CD14-positive monocyte (primary cell): Measurements from ENCODE around the gene MX2. TPM values are rescaled to one million over a fixed set of nuclear protein-coding genes. Genes with fewer than 3 reads are reported as not detected.

Experiments used
- DNase-seq, 3 donors: peaks; one replicate each; pipeline ENCODE4 v3.0.0-alpha.2; 2011 to 2022
- H2AFZ ChIP-seq: 2 replicates; pipeline ENCODE4 v1.6.0; 2012; ENCODE audit warnings: mild to moderate bottlenecking, low read depth, low read length, inconsistent platforms; ENCODE audit not compliant: insufficient read depth, poor library complexity, severe bottlenecking
- H3K27ac ChIP-seq, 2 donors: 1 replicate in 1 of 2; 2 replicates in 1 of 2; pipeline ENCODE4 v1.5.1; 2012 to 2013; ENCODE audit warnings: low read length in 2 of 2, control low read depth in 1 of 2, inconsistent platforms in 1 of 2, low read depth in 1 of 2, mild to moderate bottlenecking in 1 of 2
- H3K27me3 ChIP-seq, 2 donors: one replicate each; pipeline versions ENCODE4 v1.6.0 to v1.6.1; 2011 to 2013; ENCODE audit warnings: low read length in 2 of 2; ENCODE audit not compliant: control insufficient read depth in 2 of 2, insufficient read depth in 2 of 2
- H3K36me3 ChIP-seq, 2 donors: replicated peaks in 1 of 2; 1 replicate in 1 of 2; 2 replicates in 1 of 2; pipeline versions ENCODE4 v1.5.1 to v1.6.1; 2012 to 2013; ENCODE audit warnings: low read length in 2 of 2, control low read depth in 1 of 2, inconsistent platforms in 1 of 2, mild to moderate bottlenecking in 1 of 2; ENCODE audit not compliant: insufficient read depth in 2 of 2, control insufficient read depth in 1 of 2
- H3K4me1 ChIP-seq, 2 donors: 1 replicate in 1 of 2; 2 replicates in 1 of 2; pipeline versions ENCODE4 v1.5.1 to v1.6.1; 2012 to 2013; ENCODE audit warnings: low read length in 2 of 2, control low read depth in 1 of 2, inconsistent platforms in 1 of 2, mild to moderate bottlenecking in 1 of 2, moderate library complexity in 1 of 2; ENCODE audit not compliant: insufficient read depth in 2 of 2, control insufficient read depth in 1 of 2
- H3K4me2 ChIP-seq: replicated peaks from 2 replicates; pipeline ENCODE3; 2012; ENCODE audit warnings: low read length, moderate library complexity, mild to moderate bottlenecking; ENCODE audit not compliant: poor library complexity, severe bottlenecking; ENCODE audit errors: extremely low read depth
- H3K4me3 ChIP-seq, 3 experiments: fragments of 200-600 bp in 1 of 3; sonication (generic) in 1 of 3; replicated peaks in 1 of 3; 1 replicate in 2 of 3; 2 replicates in 1 of 3; pipeline ENCODE4 v1.5.1; 2011 to 2013; ENCODE audit warnings: low read length in 3 of 3, mild to moderate bottlenecking in 3 of 3, control low read depth in 2 of 3, low read depth in 2 of 3, inconsistent platforms in 1 of 3, moderate library complexity in 1 of 3
- H3K79me2 ChIP-seq: 2 replicates; pipeline ENCODE4 v1.6.0; 2012; ENCODE audit warnings: mild to moderate bottlenecking, control low read depth, inconsistent platforms, low read length, moderate library complexity; ENCODE audit not compliant: insufficient read depth
- H3K9ac ChIP-seq: 2 replicates; pipeline ENCODE4 v1.6.0; 2017; ENCODE audit warnings: low read length, mild to moderate bottlenecking; ENCODE audit not compliant: insufficient read depth, poor library complexity, severe bottlenecking
- H3K9me3 ChIP-seq, 2 donors: replicated peaks in 1 of 2; 1 replicate in 1 of 2; 2 replicates in 1 of 2; pipeline versions ENCODE4 v1.5.1 to v1.6.1; 2012 to 2013; ENCODE audit warnings: low read length in 2 of 2, control low read depth in 1 of 2; ENCODE audit not compliant: control insufficient read depth in 1 of 2, insufficient read depth in 1 of 2
- H4K20me1 ChIP-seq: 2 replicates; pipeline ENCODE4 v1.6.0; 2012; ENCODE audit warnings: mild to moderate bottlenecking, low read length, control low read depth, moderate library complexity; ENCODE audit not compliant: insufficient read depth
- H3K27ac Mint-ChIP-seq, 7 donors: one replicate each; pipeline ENCODE4 v1.8.0; 2020; ENCODE audit warnings: mild to moderate bottlenecking in 7 of 7, mixed read lengths in 7 of 7, moderate library complexity in 6 of 7, inconsistent platforms in 2 of 7
- H3K27me3 Mint-ChIP-seq, 3 donors: one replicate each; pipeline ENCODE4 v1.8.0; 2021 to 2022; ENCODE audit warnings: low read depth in 3 of 3, mild to moderate bottlenecking in 3 of 3, mixed read lengths in 3 of 3, moderate library complexity in 3 of 3, inconsistent platforms in 1 of 3
- H3K36me3 Mint-ChIP-seq, 2 donors: one replicate each; pipeline ENCODE4 v1.8.0; 2020; ENCODE audit warnings: mixed read lengths in 2 of 2, inconsistent platforms in 1 of 2, mild to moderate bottlenecking in 1 of 2
- H3K4me1 Mint-ChIP-seq: one replicate; pipeline ENCODE4 v1.8.0; 2020; ENCODE audit warnings: mild to moderate bottlenecking, mixed read lengths
- H3K4me3 Mint-ChIP-seq, 2 donors: one replicate each; pipeline ENCODE4 v1.8.0; 2020; ENCODE audit warnings: mild to moderate bottlenecking in 2 of 2, mixed read lengths in 2 of 2, moderate library complexity in 1 of 2
- H3K9me3 Mint-ChIP-seq, 7 donors: one replicate each; pipeline ENCODE4 v1.8.0; 2020 to 2022; ENCODE audit warnings: mixed read lengths in 7 of 7, mild to moderate bottlenecking in 6 of 7, moderate library complexity in 6 of 7, inconsistent platforms in 2 of 7
- WGBS: methylation state at CpG from one replicate; pipeline ENCODE4 v1.1.5; 2013; ENCODE audit warnings: missing lambda C conversion rate; ENCODE audit not compliant: insufficient coverage; 5-methylcytosine and 5-hydroxymethylcytosine counted together
- intact Hi-C, 2 donors: fragments of 100-400 bp; cut with micrococcal nuclease; formaldehyde crosslinking; loops; one replicate each; pipeline versions ENCODE4 v1.15.0 to v1.15.1; 2023
- polyA plus RNA-seq, 3 donors: library from polyadenylated mRNA; depleted of rRNA in 1 of 3; unstranded in 2 of 3; stranded (reverse) in 1 of 3; fragments of 300-500 nt in 2 of 3; fragments of >200 nt in 1 of 3; fragmentation: Illumina TruSeq in 2 of 3; gene quantifications; 1 replicate in 2 of 3; 2 replicates in 1 of 3; pipeline ENCODE4 v1.2.3, GENCODE V29; 2012 to 2021
- TF ChIP-seq, protein P1 (sequence below): fragments of 200-600 bp; IDR thresholded peaks from one replicate; pipeline ENCODE4 v1.8.0; 2022; ENCODE audit warnings: antibody characterized with exemption, mild to moderate bottlenecking

Gene MX2
- polyA plus RNA-seq, 3 donors, result 43.1 to 79.4 (median 50.3) TPM

- Histone ChIP-seq H3K79me2 (no peaks in the 10 kb centered on the region), H3K27ac (no peak overlapping the region), H3K4me2 (no peak overlapping the region), H2AFZ (no peak overlapping the region), H3K27me3 (no peaks in the 10 kb centered on the region), H3K9ac (no peak overlapping the region), H3K4me3 (no peak overlapping the region), H4K20me1 (no peaks in the 10 kb centered on the region), H3K36me3 (no peaks in the 10 kb centered on the region), H3K9me3 (peaks cover 0 to 3% of the 10 kb centered on the region in 2 donors), H3K4me1 (no peaks in the 10 kb centered on the region)
- no peaks in the 10 kb centered on the region for H3K4me1 Mint-ChIP-seq
- intact Hi-C loops, result no loop called here
- H3K9me3 Mint-ChIP-seq, result peaks cover 2 to 11% (median 4%) of the 10 kb centered on the region in 7 donors
- peaks cover 5 to 8% (median 8%) of the 10 kb centered on the region in 3 donors for H3K27me3 Mint-ChIP-seq
- no peak overlapping the region for H3K27ac Mint-ChIP-seq
- 80% methylated on average over 1 of the region's 4 CpGs for WGBS
- TF ChIP-seq, protein P1, sequence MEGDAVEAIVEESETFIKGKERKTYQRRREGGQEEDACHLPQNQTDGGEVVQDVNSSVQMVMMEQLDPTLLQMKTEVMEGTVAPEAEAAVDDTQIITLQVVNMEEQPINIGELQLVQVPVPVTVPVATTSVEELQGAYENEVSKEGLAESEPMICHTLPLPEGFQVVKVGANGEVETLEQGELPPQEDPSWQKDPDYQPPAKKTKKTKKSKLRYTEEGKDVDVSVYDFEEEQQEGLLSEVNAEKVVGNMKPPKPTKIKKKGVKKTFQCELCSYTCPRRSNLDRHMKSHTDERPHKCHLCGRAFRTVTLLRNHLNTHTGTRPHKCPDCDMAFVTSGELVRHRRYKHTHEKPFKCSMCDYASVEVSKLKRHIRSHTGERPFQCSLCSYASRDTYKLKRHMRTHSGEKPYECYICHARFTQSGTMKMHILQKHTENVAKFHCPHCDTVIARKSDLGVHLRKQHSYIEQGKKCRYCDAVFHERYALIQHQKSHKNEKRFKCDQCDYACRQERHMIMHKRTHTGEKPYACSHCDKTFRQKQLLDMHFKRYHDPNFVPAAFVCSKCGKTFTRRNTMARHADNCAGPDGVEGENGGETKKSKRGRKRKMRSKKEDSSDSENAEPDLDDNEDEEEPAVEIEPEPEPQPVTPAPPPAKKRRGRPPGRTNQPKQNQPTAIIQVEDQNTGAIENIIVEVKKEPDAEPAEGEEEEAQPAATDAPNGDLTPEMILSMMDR, result no peak
- no peaks in the 10 kb centered on the region for H3K36me3 Mint-ChIP-seq
- no peak for DNase-seq
- H3K4me3 Mint-ChIP-seq, result no peak overlapping the region
Measured at GRCh38 chr21:41342035-41342434, 19.8 kb upstream of the MX2 start.

DNA sequence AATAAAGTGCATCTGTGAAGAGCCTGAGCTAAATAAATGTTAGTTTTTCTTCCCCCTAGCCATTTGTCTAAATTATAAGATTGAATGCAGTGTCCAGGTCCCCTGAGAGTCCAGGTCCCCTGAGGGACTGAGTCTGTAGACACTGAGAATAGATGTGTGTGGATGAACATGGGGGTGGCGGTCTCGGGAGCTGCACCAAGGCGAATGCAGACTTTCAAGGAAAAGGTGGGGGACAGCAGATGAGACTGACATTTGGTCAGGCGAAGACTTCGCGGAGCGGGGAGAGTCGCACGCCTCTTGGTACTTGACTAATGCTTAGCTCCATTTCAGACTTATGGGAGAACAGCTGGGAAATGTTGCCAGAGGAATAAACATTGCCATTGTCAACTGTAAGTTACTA is 17.7 kb upstream of the MX2 start:
- H3K9me3 ChIP-seq, result peaks cover 0 to 3% of the 10 kb centered on the region in 2 donors
- H3K36me3 Mint-ChIP-seq, result no peaks in the 10 kb centered on the region
- TF ChIP-seq, protein P1, result no peak
- H3K4me3 Mint-ChIP-seq, result no peak overlapping the region
- peaks cover 5 to 6% (median 5%) of the 10 kb centered on the region in 3 donors for H3K27me3 Mint-ChIP-seq
- no peak overlapping the region for H3K27ac ChIP-seq
- H3K79me2 ChIP-seq, result no peaks in the 10 kb centered on the region
- H3K4me3 ChIP-seq, result no peak overlapping the region
- H2AFZ ChIP-seq, result no peak overlapping the region
- DNase-seq, result no peak
- peak overlapping the region in 1 of 7 donors; percentile 57 for H3K27ac Mint-ChIP-seq
- WGBS, result 98% methylated on average over 8 of the region's 9 CpGs
- peaks cover 10% of the 10 kb centered on the region for H3K4me1 Mint-ChIP-seq
- H3K4me1 ChIP-seq, result peaks cover 13 to 14% of the 10 kb centered on the region in 2 donors
- H3K36me3 ChIP-seq, result no peaks in the 10 kb centered on the region
- H3K9ac ChIP-seq, result no peak overlapping the region
- H3K4me2 ChIP-seq, result no peak overlapping the region
- H3K27me3 ChIP-seq, result no peaks in the 10 kb centered on the region
- H4K20me1 ChIP-seq, result no peaks in the 10 kb centered on the region
- peaks cover 2 to 11% (median 4%) of the 10 kb centered on the region in 7 donors for H3K9me3 Mint-ChIP-seq
- intact Hi-C loops, result no loop called here
